ENCODE data around the gene LARGE1. TPM values are rescaled to one million over a fixed set of nuclear protein-coding genes. Genes with fewer than 3 reads are reported as not detected.
"Not testable (repeated sequence)": the region's sequence is repeated elsewhere in the genome, so short reads cannot be mapped to it uniquely, and the experiment has no call there.

LARGE1 gene
- total and polyA plus RNA-seq, 9 of the 15 experiments (the other 6 are each of a cell fraction or from before 2014, with no cell fraction given) = 0.01 to 0.66 (median 0.14) TPM; not detected in 2

DNA sequence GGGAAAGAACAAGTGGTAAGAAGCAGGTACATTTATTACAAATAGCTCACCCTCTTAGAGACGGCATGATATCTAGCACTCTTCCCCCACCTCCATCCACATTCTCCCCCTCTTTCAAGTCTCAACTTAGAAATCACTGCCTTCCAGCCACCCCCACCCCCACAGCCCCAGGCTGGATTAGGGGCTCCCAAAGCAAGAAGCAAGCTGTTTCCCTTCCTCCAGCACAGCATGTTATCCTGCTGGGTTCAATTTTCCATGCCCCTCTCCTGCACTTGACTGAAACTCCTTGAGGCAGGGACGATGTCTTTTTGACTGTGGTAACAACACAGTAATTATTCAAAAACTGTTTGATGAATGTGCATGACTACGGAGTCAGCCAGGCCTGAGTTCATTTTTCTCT, 350.7 kb downstream of the LARGE1 start (continued):
- TF ChIP-seq RBM14 (IDR thresholded peaks at IDR 0.05; ENCODE audit: borderline replicate concordance, insufficient read depth, low read depth, low read length) (no peak), RBM15 (IDR thresholded peaks at IDR 0.05; ENCODE audit: insufficient read depth, low read length) (no peak), NFE2L1 (tag; IDR thresholded peaks at IDR 0.05; ENCODE audit: borderline replicate concordance, low read depth) (no peak), CBFB (CRISPR knock-in tag; IDR thresholded peaks at IDR 0.05) (no peak)

- in situ Hi-C loops (cut with MboI) = no loop called here
- DNase-seq (ENCODE audit: extremely low read depth in 1 of 4, low spot score in 3 of 4) (no peak), ATAC-seq (no peak), FAIRE-seq (no peak)
- Histone ChIP-seq H3K27me3 (ENCODE audit: control insufficient read depth in 2 of 2, insufficient read depth in 2 of 2, low read length in 2 of 2) (no peaks in the 10 kb centered on the region), H3K9me3 (replicated peaks; ENCODE audit: control insufficient read depth, insufficient read depth, low read depth, low read length) (no peaks in the 10 kb centered on the region), H3K4me1 (replicated peaks in 1 of 2; ENCODE audit: control insufficient read depth in 2 of 2, insufficient read depth in 2 of 2, low read length in 2 of 2) (no peaks in the 10 kb centered on the region), H2AFZ (ENCODE audit: low read depth, low read length) (no peak overlapping the region), H3K27ac (ENCODE audit: extremely low read depth, low read depth, low read length) (no peak overlapping the region), H3K79me2 (ENCODE audit: control insufficient read depth, insufficient read depth, low read length) (no peaks in the 10 kb centered on the region), H3K4me3 (no peak overlapping the region), H4K20me1 (replicated peaks; ENCODE audit: control insufficient read depth, insufficient read depth, low read length) (no peaks in the 10 kb centered on the region), H3K9me1 (ENCODE audit: control insufficient read depth, insufficient read depth, low read length) (no peaks in the 10 kb centered on the region), H3K4me2 (ENCODE audit: insufficient read depth, low read length) (no peak overlapping the region), H3K9ac (ENCODE audit: insufficient read depth in 1 of 2, low read depth in 2 of 2, low read length in 2 of 2) (no peak overlapping the region), H3K36me3 (ENCODE audit: control insufficient read depth, insufficient read depth, low read length) (no peaks in the 10 kb centered on the region)
- CTCF ChIA-PET (ENCODE audit: low intra/inter-chr PET ratio) = no interaction called here
- 0% methylated on average over 4 of the region's 4 CpGs for WGBS (ENCODE audit: insufficient coverage, low coverage, missing lambda C conversion rate)
- BruUV-seq (replicated peaks) = no TSS peak
- intact Hi-C loops (cut with micrococcal nuclease) = no loop called here
- TF ChIP-seq RBM22 (IDR thresholded peaks at IDR 0.05; ENCODE audit: low read depth, low read length, poor library complexity, severe bottlenecking) = no peak
- TF ChIP-seq, protein P1, sequence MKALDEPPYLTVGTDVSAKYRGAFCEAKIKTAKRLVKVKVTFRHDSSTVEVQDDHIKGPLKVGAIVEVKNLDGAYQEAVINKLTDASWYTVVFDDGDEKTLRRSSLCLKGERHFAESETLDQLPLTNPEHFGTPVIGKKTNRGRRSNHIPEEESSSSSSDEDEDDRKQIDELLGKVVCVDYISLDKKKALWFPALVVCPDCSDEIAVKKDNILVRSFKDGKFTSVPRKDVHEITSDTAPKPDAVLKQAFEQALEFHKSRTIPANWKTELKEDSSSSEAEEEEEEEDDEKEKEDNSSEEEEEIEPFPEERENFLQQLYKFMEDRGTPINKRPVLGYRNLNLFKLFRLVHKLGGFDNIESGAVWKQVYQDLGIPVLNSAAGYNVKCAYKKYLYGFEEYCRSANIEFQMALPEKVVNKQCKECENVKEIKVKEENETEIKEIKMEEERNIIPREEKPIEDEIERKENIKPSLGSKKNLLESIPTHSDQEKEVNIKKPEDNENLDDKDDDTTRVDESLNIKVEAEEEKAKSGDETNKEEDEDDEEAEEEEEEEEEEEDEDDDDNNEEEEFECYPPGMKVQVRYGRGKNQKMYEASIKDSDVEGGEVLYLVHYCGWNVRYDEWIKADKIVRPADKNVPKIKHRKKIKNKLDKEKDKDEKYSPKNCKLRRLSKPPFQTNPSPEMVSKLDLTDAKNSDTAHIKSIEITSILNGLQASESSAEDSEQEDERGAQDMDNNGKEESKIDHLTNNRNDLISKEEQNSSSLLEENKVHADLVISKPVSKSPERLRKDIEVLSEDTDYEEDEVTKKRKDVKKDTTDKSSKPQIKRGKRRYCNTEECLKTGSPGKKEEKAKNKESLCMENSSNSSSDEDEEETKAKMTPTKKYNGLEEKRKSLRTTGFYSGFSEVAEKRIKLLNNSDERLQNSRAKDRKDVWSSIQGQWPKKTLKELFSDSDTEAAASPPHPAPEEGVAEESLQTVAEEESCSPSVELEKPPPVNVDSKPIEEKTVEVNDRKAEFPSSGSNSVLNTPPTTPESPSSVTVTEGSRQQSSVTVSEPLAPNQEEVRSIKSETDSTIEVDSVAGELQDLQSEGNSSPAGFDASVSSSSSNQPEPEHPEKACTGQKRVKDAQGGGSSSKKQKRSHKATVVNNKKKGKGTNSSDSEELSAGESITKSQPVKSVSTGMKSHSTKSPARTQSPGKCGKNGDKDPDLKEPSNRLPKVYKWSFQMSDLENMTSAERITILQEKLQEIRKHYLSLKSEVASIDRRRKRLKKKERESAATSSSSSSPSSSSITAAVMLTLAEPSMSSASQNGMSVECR (CRISPR knock-in tag; IDR thresholded peaks at IDR 0.05) = no peak
- POLR2A ChIA-PET = no interaction called here
Observed at GRCh38 chr22:33569018-33569417, 351.3 kb downstream of the LARGE1 start.

- H3K4me1 ChIP-seq (replicated peaks in 1 of 2; ENCODE audit: control insufficient read depth in 2 of 2, insufficient read depth in 2 of 2, low read length in 2 of 2); ATAC-seq; BruUV-seq (replicated peaks); H3K79me2 ChIP-seq (ENCODE audit: control insufficient read depth, insufficient read depth, low read length); H3K9ac ChIP-seq (ENCODE audit: insufficient read depth in 1 of 2, low read depth in 2 of 2, low read length in 2 of 2); H3K36me3 ChIP-seq (ENCODE audit: control insufficient read depth, insufficient read depth, low read length); H2AFZ ChIP-seq (ENCODE audit: low read depth, low read length); CTCF ChIA-PET (ENCODE audit: low intra/inter-chr PET ratio); H3K9me1 ChIP-seq (ENCODE audit: control insufficient read depth, insufficient read depth, low read length); H3K27me3 ChIP-seq (ENCODE audit: control insufficient read depth in 2 of 2, insufficient read depth in 2 of 2, low read length in 2 of 2); POLR2A ChIA-PET; intact Hi-C loops (cut with micrococcal nuclease); H3K4me2 ChIP-seq (ENCODE audit: insufficient read depth, low read length); in situ Hi-C loops (cut with MboI); DNase-seq (ENCODE audit: extremely low read depth in 1 of 4, low spot score in 3 of 4); FAIRE-seq; H3K27ac ChIP-seq (ENCODE audit: extremely low read depth, low read depth, low read length); H3K9me3 ChIP-seq (replicated peaks; ENCODE audit: control insufficient read depth, insufficient read depth, low read depth, low read length); H3K4me3 ChIP-seq; H4K20me1 ChIP-seq (replicated peaks; ENCODE audit: control insufficient read depth, insufficient read depth, low read length): not testable (repeated sequence)
- WGBS (ENCODE audit: insufficient coverage, low coverage, missing lambda C conversion rate) = 0% methylated on average over 4 of the region's 6 CpGs
Observed at GRCh38 chr22:33566495-33566894, 353.8 kb downstream of the LARGE1 start.

All from K562 (cell line).